Stimulated activated CD4-positive, alpha-beta T cell treated with anti-CD3 and anti-CD28 coated beads, Interleukin-2, amount 100 ng/mL, for 4 hours (primary cell): ENCODE results near the gene ZNF335.

Experiments used
- DNase-seq: peaks from one replicate; pipeline ENCODE4 v3.0.0-alpha.2; 2020; ENCODE audit warnings: low read depth

Gene ZNF335, protein sequence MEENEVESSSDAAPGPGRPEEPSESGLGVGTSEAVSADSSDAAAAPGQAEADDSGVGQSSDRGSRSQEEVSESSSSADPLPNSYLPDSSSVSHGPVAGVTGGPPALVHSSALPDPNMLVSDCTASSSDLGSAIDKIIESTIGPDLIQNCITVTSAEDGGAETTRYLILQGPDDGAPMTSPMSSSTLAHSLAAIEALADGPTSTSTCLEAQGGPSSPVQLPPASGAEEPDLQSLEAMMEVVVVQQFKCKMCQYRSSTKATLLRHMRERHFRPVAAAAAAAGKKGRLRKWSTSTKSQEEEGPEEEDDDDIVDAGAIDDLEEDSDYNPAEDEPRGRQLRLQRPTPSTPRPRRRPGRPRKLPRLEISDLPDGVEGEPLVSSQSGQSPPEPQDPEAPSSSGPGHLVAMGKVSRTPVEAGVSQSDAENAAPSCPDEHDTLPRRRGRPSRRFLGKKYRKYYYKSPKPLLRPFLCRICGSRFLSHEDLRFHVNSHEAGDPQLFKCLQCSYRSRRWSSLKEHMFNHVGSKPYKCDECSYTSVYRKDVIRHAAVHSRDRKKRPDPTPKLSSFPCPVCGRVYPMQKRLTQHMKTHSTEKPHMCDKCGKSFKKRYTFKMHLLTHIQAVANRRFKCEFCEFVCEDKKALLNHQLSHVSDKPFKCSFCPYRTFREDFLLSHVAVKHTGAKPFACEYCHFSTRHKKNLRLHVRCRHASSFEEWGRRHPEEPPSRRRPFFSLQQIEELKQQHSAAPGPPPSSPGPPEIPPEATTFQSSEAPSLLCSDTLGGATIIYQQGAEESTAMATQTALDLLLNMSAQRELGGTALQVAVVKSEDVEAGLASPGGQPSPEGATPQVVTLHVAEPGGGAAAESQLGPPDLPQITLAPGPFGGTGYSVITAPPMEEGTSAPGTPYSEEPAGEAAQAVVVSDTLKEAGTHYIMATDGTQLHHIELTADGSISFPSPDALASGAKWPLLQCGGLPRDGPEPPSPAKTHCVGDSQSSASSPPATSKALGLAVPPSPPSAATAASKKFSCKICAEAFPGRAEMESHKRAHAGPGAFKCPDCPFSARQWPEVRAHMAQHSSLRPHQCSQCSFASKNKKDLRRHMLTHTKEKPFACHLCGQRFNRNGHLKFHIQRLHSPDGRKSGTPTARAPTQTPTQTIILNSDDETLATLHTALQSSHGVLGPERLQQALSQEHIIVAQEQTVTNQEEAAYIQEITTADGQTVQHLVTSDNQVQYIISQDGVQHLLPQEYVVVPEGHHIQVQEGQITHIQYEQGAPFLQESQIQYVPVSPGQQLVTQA (N-terminal part only)

DNA sequence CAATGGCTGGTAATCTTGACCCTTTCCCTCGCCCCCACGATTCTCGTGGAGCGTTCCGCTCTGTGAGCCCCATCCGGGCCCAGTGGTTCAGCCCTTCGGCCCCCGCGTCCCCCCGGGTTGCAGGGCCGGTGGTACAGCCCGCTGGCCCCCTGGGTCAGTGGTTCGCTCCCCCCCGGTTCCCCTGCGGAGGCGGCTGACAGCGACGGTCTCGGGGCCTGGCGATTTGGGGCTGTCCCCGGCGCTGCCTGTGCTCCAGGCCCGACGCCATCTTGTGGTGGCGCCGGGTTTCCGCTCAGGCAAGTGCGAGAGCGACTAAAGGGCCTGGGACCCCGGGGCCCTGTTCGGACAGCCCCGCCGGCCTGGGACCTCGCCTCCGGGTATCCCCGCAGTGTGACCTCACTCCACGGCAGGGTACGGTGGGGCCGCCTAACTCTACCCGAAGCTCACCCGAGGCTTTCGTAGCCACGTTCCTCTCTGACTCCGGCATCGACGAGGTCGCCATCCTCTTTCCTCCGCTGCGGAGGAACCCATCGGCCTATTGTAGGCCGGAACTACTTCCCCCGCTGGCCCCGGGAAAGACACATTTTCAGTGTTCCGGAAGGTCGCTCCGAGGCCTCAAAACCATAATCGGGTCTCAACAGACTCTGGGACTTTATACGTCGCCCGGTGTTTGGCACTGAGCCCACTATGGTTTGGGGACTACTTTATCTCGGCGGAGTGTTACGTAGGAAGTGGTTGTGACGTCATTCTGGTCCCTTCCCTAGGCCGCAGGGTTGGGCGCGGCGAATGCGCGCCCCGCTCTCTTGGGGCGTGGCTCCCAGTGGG lies at the start of gene ZNF335:
TSS of gene ZNF335 (minus strand) at position 529 of the 825 bp plus-strand sequence. CDS start 793 bp downstream, outside the sequence.
- peak; percentile 90 for DNase-seq

DNA sequence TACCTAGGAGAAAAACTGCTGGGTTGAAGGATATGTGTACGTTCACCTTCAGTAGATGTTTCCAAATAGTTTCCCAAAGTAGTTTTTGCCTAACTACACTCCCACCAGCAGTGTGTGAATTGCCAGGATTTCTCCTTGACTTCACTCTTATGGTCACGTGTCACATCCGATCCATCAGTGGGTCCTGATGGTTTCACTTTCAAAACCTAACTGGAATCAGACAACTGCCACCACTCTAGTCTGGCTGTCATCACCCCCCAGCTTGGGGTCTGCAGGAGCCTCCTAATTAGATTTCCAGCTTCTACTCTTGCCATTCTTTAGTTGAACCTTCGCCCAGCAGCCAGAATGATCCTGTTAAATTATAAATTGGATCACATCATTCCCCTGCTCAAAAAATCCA lies 48.6 kb upstream of the ZNF335 start:
- no peak for DNase-seq

DNA sequence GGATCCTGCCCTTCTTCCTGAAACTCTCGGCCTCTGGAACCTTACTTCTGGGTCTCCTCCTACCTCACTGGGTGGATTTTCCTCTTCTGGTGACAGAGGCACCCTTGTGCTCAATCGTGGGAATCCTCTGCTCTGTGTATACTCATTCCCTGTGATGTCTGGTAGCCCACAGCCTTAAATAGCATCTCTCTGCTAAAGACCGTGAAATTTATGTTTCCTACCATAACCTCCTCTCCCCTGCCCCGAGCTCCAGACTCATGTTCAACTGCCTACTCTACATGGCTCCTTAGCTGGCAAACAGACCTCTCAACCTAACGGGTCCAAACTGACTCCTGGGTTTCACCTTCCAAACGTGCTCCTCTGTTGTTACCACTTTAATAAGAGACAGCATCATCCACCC lies 46.6 kb upstream of the ZNF335 start:
- no peak for DNase-seq

DNA sequence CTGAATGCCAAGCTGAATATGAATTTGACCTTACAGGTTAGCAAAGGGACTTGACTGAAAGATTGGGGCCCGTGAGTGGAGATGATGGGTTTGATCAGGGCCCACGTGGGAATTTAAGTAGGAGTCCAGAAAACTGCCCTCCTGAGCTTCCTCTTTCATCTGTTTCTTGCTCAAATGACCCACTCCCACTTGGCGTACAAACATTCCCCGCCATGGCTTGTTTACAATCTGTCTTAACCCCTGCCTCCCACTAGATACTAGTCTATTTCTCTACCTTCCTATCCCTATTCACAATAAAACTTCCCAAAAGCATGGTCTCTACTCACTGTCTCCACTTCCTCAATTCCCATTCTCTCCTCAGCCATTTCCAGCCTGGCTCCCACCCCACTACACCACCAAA lies 46.1 kb upstream of the ZNF335 start:
- no peak for DNase-seq

DNA sequence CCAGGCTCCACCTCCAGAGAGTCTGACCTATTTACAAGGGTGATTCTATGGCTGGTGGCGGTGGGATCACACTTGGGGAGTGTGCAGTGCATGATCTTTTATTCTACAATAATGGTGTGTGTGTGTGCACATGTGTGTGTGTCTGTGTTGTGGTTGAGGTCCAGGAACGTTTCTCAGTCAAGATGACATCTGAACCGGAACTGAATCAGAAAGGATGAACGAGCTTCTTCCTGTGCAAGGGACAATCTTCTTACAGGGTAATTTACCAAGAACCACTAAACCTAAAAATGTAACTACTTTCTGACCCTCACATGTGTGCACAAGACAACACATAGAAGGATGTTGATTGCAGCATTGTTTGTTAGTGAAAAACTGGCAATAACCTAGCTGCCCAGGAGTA lies 45.3 kb upstream of the ZNF335 start:
- no peak for DNase-seq

DNA sequence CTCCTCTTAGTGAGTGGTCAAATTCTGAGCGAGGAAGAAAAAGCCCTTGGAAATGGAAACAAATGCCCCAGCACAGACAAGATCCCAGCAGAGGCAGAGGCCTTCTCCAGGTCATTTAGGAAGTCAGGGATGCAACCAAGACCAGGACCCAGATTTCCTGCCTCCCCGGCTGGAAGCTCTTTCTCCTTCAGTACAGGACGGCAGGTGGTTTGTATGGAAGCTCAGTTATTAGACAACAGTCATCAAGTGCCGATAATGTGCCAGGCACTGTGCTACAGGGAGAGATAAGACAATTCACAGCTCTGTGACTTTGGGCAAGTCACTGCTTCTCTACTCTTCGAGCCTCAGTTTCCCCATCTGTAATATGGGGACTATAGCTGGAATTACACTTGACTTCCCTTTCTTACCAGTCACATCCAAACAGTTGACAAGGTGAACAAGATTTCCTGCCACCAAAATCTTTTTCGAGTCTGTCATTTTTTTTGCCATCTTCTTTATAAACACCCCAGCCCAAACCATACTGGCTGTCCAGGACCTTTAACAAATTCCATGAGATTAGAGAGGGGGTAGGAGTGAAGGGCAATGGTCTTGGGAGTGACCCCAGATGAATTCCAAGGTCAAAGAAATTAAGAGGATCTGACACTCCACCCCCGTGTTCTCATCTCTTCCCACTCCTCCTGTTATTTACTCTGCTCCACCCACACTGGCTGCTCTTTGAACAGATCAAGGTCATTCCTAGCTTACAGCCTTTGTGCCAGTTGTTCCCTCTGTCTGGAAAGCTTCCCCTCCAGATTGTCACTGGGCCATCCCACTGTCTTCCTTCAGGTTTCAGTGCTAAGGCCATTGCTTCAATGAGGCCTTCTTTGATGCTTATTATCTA lies 42.8 kb upstream of the ZNF335 start:
- no peak for DNase-seq

DNA sequence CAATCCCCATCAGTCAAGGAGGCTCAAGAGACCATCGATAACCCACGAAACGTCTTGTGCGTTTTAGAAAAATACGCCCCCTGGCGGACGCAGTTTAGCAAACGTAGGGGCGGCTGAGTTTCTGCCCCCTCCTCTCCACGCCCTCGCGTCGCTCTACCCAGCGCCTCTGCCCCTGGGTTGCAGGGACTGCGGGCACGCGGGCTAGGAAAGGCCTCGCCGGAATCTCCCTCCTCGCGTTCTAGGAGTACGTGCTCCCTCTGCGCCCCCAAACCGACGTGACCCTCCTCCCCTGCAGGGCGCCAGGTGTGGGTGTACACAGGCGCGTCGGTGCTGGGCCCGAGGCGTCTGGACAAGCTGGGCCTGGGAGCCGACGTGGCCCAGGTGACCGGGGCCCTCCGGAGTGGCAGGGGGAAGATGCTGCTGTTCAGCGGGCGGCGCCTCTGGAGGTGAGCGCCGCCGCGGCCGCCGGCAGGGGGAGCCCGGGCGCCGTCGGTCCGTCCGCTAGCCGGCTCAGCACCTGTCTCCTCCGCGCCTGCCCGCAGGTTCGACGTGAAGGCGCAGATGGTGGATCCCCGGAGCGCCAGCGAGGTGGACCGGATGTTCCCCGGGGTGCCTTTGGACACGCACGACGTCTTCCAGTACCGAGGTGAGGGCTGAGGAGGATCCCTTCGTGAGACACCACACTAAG lies 42.0 kb upstream of the ZNF335 start:
- DNase-seq: peak; percentile 46

DNA sequence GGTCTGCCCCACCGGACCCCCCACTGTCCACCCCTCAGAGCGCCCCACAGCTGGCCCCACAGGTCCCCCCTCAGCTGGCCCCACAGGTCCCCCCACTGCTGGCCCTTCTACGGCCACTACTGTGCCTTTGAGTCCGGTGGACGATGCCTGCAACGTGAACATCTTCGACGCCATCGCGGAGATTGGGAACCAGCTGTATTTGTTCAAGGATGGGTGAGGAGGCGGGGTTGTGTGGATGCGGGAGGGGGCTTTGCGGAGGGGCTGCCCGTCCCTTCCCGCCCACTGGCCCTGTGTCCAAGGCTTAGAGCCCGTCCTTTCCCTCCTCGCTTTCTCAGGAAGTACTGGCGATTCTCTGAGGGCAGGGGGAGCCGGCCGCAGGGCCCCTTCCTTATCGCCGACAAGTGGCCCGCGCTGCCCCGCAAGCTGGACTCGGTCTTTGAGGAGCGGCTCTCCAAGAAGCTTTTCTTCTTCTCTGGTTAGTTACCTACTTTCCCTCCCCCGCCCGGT lies 41.4 kb upstream of the ZNF335 start:
- DNase-seq: no peak

DNA sequence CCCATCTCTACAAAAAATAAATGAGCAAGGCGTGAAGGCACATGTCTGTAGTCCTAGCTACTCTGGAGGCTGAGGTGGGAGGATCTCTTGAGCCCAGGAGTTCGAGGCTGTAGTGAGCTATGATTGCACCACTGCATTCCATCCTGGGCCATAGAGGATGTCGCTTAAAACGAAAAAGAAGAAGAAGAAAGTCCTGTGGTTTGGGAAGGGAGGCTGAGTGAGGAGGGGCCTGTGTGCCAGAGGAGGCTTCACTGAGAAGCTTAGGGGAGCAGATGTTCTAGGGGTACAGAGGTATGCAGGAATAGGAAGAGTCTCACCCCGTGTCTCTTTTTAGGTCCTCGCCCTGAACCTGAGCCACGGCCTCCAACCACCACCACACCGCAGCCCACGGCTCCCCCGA lies 40.9 kb upstream of the ZNF335 start:
- DNase-seq: no peak

DNA sequence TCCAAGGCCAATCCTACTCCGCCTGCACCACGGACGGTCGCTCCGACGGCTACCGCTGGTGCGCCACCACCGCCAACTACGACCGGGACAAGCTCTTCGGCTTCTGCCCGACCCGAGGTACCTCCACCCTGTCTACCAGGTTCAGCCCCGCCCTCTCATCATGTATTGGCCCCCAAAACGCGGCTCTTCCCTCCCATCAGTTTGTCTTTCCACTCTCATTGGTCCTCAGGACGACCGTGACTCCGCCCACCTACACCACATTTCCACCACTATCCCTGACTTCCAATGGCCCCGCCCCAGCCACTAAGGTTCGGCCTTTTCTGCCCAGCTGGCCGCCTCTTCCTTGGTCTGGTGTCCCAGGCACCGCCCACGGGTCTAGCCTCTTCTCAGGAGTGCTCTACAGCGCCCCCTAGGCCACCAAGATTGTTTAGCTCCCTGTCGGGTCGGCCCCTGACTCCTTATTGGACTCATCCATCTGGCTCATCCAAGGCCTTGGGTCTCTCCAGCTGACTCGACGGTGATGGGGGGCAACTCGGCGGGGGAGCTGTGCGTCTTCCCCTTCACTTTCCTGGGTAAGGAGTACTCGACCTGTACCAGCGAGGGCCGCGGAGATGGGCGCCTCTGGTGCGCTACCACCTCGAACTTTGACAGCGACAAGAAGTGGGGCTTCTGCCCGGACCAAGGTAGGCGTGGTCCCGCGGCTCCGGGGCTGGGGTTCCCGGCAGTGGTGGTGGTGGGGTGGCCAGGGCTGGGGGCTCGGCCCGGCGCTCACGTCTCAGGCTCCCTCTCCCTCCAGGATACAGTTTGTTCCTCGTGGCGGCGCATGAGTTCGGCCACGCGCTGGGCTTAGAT lies 39.9 kb upstream of the ZNF335 start:
- DNase-seq: no peak

DNA sequence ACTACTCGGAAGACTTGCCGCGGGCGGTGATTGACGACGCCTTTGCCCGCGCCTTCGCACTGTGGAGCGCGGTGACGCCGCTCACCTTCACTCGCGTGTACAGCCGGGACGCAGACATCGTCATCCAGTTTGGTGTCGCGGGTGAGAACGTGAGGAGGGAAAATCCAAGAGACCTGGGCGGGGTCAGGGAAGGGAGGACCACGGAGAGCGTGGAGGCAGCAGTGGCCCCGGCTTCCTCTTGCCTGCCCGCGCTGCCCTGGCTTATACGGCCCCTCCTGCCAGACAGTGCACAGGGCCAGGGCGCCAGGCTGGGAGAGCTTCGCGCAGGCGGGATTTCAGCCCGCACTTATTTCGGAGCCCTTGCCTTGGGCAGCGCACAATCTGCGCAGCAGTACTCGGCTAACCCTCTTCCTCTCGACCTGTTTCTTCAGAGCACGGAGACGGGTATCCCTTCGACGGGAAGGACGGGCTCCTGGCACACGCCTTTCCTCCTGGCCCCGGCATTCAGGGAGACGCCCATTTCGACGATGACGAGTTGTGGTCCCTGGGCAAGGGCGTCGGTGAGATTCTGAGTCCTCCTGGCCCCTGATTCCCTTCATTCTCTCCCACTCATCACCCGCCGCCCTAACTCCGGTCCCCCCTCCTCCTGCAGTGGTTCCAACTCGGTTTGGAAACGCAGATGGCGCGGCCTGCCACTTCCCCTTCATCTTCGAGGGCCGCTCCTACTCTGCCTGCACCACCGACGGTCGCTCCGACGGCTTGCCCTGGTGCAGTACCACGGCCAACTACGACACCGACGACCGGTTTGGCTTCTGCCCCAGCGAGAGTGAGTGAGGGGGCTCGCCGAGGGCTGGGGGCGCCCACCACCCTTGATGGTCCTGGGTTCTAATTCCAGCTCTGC lies 38.7 kb upstream of the ZNF335 start:
- DNase-seq: peak; percentile 36

DNA sequence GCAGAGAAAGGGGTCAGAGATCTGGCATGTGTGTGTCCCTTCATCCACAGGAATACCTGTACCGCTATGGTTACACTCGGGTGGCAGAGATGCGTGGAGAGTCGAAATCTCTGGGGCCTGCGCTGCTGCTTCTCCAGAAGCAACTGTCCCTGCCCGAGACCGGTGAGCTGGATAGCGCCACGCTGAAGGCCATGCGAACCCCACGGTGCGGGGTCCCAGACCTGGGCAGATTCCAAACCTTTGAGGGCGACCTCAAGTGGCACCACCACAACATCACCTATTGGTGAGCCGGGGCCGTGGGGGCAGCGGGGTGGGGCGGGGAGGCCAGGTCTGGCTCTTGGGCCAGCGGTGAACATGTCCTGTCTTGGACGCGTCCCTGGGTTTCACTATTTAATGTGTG lies 37.8 kb upstream of the ZNF335 start:
- no peak for DNase-seq

DNA sequence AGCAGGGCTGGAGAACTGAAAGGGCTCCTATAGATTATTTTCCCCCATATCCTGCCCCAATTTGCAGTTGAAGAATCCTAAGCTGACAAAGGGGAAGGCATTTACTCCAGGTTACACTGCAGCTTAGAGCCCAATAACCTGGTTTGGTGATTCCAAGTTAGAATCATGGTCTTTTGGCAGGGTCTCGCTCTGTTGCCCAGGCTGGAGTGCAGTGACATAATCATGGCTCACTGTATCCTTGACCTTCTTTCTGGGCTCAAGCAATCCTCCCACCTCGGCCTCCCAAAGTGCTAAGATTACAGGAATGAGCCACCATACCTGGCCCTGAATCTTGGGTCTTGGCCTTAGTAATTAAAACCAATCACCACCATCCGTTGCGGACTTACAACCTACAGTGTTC lies 35.7 kb upstream of the ZNF335 start:
- no peak for DNase-seq

DNA sequence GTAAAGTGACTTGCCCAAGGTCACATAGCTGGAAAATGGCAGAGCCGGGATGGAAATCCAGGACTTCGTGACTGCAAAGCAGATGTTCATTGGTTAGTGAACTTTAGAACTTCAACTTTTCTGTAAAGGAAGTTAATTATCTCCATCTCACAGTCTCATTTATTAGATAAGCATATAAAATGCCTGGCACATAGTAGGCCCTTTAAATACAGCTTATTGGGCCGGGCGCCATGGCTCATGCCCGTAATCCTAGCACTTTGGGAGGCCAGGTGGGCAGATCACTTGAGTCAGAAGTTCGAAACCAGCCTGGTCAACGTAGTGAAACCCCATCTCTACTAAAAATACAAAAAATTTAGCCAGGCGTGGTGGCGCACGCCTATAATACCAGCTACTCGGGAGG lies 35.0 kb upstream of the ZNF335 start:
- no peak for DNase-seq

DNA sequence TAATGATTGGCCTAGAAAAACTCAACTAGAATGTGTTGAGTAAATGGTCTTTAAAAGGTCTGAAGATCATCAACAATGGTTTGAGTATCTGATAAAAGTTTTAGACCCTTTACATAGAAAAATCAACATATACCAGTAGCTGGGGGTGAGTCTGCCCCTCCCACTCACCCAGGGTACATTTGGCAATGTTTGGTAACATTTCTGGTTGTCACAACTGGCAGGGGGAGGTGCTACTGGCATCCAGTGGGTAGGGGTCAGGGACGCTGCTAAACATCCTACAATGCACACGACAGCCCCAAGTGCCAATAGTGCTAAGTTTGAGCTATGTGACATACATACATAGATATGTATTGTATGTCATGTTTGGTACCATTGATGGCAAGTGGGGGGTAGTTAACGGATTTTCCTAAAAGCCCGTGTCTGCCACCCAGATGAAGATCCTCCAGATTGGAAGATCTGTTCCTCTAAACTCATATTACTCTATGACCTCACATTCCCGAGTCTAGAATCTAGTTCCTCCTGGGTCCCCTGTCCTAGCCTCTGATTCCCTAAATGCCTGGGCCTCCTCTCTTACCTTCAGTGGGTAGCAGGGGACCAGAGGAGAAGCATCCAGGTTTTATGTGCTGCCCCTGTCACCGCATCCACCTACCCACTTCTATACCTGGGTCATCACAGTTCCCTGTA lies 34.2 kb upstream of the ZNF335 start:
- DNase-seq: no peak

DNA sequence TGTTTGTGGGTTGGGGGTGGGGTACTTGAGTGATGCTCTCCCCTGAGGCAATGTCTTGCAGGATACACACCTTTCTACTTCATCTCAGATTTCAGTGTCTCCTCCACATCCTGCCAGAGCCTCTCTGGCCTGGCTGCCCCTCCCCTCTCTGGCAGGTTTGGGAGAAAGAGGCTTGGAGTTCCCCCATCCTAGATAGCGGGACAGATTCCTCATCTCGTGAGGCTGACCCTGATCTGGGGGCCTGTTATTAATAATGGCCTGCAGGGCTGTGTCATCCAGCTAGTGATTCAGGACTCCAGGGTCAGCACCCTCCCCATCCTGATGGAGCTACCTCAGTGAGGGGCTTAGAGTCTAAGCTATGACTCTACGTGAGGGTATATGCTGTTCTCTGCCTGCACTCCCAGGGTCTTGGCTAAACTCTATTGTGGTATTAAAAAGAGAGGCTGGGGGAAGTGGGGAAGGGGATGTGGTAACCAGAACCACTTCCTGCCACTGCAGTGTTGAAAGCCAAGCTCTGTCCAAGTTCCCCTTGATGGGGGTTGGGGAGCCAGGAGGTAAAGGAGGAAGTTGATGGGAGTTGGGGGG lies 33.0 kb upstream of the ZNF335 start:
- DNase-seq: no peak

DNA sequence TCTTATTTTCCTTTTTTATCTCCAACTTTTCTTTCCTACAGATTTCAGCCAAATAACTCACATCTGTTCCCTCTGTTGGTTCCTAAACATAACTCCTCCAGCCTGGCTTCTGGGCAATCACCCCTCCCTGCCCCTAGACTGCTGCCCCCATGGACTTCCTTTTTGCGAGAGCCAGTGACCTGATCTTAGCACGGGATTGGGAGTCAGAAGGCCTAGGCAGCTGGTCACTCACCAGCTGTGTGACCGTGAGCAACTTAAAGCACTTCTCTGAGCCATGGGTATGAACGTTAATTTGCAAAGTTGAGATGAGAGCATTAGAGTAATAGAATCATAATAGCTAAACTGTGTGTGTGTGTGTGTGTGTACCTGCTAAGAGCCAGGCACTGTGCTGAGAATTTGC lies 32.2 kb upstream of the ZNF335 start:
- DNase-seq: no peak
